Lung microvascular endothelial cell (primary cell): ENCODE data around the gene CADM1. TPM values are rescaled to one million over a fixed set of nuclear protein-coding genes. Genes with fewer than 3 reads are reported as not detected.

Experiments used
- DNase-seq, 2 donors: peaks; one replicate each; pipeline versions ENCODE4 v3.0.0 to v3.0.0-alpha.2; 2010; ENCODE audit warnings: low read depth in 2 of 2
- total RNA-seq: library from RNA; depleted of rRNA; stranded (reverse); fragments of >200 nt; gene quantifications from 2 replicates; pipeline ENCODE4 v1.2.1, GENCODE V29; 2014

CADM1 gene
- total RNA-seq, 1 donor from 2014 or later = 0.40 TPM

DNA sequence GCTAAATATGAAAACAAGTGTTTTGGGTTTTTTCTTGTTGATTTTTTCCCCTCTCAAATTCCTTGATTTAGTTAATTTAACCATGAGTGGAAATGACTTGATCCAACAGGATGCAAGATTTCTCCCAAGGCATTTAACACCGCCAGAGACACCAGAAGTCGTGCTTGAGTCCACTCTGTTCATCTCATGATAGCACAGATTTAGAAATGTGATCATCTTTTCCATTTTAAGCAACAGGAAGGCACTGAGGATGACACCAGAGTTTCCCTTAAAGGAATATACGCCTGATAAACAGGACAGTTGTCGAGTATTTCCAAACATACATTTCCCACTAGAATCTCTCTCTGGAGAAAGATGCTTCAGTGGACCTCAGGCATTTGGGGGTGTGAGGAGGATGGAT, 318.7 kb downstream of the CADM1 start:
- DNase-seq = no peak

GRCh38 chr11:115184901-115185300, 319.3 kb downstream of the CADM1 start:
- no peak for DNase-seq

DNA sequence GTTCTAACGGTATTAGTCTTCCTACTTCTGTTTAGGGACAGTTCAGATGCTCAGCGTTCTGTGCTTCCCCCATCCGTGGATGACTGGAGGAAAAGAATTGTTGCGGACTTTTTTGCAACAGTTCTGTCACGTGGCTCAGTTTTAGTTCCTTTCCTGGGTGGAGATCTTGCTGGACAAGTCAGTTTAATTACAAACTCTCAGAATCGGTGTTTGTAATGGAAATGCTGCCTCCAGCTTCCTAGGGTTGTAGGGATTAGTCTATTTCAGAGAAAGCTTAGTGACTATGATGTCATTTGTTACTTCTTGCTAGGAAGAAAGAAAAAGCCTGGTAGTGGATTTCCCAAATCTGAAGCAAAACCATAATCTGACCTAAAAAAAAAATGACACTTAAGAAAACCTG, 320.4 kb downstream of the CADM1 start:
- no peak for DNase-seq

DNA sequence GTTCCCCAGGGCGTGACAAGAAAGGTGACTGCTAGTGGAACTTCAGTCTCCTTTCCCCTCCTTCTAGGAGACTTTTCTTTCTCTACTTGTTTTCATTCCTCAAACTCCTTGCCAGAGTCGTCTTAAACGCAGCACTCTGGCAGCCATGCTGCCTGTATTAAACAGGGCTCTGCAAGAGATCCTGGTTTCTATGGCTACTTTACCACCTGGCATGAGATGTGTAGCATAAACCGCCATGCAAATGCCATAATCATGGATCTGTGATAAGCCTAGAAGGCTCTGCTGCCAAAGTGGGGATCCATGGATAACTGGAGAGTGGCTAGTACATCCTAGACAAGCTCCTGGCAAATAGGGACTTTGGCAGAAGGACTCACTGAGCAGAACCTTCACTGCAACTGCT, 321.1 kb downstream of the CADM1 start:
- no peak for DNase-seq

DNA sequence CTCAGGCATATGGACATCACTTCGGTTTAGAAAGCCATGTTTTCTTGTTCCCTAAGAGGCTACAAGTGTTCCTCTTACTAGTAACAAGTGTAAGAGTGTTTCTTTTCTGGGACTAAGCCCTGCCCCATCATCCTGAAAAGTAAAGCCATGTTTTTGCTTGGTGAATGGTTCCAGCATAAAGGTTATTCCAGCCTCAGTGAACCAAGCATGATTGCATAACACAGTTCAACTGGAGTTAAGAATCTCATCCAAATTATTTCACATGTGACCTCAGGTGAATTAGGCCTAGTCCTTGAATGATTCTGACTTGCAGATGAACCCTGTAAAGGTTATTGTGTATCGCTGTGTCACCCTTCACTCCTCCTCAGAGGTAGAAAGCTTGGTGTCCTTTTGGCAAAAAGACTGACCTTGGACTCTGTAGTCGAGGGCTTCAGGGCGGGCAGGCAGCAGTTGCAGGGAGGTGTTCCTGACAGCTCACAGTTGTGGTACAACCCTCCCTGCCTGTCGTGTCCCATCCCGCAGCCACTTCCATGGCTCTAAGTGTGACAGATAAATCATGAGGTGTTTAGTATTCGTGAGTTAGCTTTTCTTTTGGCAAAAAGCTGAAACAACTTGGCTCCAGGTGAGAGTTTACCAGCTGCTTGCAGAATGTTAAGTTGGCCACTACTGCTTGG, 321.8 kb downstream of the CADM1 start:
- DNase-seq = no peak

DNA sequence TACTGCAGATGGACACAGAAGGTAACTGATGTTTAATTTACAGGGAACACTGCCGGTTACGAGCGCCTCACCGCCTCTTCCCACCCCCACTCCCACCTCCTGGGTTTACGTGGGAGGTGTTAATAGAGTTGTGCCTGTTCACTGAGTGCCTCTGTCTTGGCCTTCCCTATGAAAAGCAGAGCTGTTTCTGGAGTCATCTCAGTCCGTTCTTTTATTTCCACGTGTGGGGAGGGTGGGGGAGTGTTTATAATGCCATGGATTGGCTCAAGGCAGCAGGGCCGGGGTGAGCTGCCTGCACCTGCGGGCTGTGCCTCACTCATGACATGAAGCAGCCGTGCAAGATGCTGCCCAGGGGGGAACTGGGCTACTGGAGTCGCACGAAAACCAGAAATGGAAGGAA, 322.7 kb downstream of the CADM1 start:
- no peak for DNase-seq

DNA sequence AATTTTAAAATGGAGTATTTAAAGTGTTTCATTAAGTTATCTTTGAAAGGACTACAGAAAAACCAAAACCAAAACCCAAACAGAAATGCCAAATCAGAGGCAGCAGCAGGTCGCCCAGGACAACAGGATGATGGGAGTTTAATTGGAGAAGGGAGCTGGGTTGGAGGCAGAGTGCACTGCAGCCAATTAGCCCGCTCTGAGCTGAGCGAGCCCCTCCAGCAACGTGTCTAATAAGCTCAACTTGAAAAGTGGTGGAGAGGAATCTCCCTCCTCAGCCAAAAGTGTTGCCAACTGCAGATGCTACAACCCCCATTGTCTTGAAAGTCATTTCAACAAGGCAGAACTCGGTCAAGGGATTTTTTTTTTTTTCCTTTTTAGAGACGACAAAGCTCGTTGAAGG, 323.9 kb downstream of the CADM1 start:
- no peak for DNase-seq

- no peak for DNase-seq
Observed at GRCh38 chr11:115179636-115180035, 324.6 kb downstream of the CADM1 start.

GRCh38 chr11:115178705-115179104, 325.5 kb downstream of the CADM1 start:
- no peak for DNase-seq

DNA sequence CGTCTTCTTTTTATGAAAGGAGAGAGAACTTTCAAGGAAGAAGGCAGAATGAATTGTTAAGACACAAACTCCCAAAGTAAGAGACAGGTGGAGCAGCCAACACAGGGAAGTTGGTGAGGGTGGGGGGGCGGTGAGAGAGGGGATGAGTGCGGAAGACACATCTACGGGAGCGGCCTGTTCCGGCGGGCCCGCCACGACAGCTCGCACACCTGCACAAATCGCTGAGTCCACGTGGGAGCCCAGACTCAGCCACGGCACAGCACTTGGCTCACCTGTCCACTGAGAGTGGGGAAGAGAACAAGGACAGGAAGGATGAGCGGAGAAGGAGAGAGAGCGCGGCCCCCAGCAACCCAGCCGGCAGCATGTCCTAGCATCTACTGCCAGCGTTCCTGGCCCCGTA, 331.1 kb downstream of the CADM1 start:
- no peak for DNase-seq

DNA sequence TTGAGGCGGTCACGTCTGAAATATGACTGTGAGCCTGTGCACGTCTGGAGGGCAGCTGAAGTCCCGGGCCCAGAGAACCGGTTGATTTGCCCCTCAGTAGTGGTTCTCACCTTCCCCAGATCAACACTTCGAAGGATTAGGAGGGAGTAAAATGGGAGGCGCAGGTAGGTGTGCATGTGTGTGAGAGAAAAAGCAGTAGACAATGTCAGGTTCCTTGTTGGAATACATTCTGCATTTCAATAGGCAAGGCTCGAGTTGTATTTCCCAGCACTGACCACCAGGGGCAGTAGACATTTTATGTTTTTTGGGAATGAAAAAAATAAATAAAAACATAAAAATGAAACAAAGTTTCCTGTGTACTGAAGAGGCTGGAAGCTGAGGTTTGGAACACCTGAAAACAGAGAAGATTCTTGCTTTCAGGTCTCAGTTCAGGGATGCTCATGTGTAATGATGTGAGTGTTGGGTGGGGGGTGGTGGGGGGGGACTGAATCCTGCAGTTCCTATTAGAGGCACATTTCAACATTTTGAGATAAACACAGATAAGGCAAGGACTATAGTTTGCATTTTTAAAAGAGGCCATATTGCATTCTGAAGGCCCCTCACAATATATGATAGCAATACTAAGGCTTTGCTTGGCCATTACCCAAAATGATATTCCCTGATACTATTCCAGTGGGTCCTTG, 333.9 kb downstream of the CADM1 start:
- DNase-seq = peak; percentile 28 to 39

- no peak for DNase-seq
Observed at GRCh38 chr11:115169251-115169650, 335.0 kb downstream of the CADM1 start.

GRCh38 chr11:115168686-115169085, 335.5 kb downstream of the CADM1 start:
- DNase-seq = no peak

- DNase-seq = no peak
Observed at GRCh38 chr11:115168229-115168671, 336.0 kb downstream of the CADM1 start.

GRCh38 chr11:115167456-115167855, 336.8 kb downstream of the CADM1 start:
- no peak for DNase-seq

GRCh38 chr11:115166820-115167219, 337.4 kb downstream of the CADM1 start:
- DNase-seq = no peak

DNA sequence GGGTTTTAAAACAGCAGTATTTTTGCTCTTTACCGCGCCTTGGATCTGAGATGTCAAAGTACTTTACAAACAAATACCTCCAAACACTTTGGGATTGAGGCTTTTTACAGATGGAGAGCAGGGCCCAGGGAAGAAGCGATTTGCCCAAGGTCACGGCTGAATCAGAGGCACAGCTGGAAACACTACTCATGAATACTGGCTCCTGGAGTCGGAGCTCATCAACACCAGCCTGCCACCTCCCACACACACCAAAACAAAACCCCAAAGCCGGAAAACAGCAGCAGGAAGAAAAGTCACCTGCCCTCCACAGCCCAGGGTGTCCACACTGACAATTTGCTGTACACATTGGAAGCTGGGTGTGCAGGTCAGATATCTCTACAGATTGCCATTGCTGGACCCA, 339.4 kb downstream of the CADM1 start:
- no peak for DNase-seq

DNA sequence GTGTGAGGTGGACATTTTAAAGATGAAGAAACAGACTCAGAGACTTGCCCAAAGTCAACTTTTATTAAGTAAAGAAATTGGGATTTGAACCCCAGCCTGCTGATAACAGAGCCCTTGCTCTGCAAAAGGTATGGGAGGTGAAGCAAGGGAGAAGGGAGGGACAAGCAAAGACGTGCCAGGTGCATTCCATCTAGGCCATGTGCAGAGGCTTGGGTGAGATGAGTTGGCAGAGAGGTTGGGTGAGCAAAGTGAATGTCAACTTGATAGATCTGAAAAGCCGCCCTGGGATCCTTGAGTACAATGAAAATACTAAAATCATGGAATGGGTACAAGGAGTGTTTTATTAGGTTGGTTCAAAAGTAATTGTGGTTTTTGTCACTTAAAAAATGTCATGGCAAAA, 341.3 kb downstream of the CADM1 start:
- DNase-seq = no peak

GRCh38 chr11:115161876-115162275, 342.3 kb downstream of the CADM1 start:
- DNase-seq = no peak

DNA sequence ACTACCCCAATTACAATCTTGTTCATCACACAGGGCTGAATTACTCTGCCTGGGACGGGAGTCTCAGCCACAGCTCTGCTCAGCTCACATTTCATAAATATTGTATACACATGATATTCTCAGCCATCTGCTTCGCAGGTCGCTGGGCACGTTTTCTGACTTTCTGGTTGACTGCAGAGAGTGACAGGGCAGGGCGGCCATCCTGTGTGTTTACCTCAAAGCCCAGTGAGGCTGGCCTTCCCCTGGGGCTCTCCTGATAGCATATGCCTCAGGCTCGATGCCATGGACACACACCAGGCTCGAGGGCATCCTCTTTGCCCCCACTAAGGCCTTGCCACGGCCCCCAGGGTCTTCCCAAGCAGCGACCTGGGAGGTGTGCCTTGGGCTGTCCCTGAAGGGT, 345.0 kb downstream of the CADM1 start:
- DNase-seq = no peak

DNA sequence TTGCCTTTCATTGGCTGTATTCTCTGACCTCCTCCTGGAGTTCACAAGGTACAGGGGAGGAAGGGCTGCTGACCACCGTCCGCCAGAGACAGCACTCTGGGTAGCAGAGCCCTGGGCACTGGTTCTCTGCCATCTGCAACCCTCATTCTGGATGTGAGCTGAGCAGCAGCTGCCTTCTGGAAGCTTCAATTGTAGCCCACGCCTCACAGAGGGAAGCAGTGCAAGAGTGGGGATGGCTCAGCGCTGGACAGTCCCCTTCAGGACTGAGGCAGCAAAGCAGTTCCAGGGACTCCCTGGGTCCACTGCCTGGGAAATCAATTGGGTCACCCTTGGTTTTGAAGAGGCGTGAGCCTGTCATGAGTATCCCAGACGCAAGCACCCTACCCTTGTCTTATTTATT, 346.2 kb downstream of the CADM1 start:
- no peak for DNase-seq

- no peak for DNase-seq
Observed at GRCh38 chr11:115157247-115157646, 347.0 kb downstream of the CADM1 start.

- DNase-seq = no peak
Observed at GRCh38 chr11:115155978-115156377, 348.2 kb downstream of the CADM1 start.
